ENCODE measurements around the gene ITPK1.

ITPK1 gene

DNA sequence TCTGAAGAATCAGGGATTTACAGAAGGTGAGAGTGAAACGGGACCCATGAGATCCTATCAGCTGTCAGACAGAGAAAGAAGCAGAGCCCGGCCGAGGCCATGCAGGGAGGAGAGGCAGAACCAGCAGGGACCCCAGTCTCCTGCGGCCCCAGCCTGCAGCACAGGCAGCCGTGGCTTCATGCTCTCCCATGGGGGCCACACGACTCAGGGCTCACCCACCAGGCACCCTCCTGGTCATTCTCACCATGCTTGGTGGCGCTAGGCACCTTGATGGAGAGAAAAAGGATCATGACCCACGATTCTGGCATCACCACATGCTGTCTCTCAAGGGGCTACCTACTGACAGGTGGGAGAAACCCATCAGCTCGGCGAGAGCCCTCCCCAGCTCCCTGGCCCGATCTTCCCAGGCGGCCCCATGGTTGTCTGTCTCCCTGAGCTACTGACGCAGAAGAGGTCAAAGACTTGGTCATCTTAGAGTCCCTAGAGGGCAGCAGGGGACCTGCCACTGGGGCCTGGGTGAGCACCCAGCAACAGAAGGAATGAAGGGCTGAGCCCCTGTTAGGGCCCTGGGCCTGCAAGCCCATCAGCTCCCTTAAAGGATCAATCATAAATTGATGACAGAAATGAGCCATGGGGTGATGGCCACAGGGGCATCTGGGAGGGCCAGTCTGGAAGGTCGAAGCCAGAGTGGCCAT is 58.0 kb downstream of the ITPK1 start:
- no peak for DNase-seq

DNA sequence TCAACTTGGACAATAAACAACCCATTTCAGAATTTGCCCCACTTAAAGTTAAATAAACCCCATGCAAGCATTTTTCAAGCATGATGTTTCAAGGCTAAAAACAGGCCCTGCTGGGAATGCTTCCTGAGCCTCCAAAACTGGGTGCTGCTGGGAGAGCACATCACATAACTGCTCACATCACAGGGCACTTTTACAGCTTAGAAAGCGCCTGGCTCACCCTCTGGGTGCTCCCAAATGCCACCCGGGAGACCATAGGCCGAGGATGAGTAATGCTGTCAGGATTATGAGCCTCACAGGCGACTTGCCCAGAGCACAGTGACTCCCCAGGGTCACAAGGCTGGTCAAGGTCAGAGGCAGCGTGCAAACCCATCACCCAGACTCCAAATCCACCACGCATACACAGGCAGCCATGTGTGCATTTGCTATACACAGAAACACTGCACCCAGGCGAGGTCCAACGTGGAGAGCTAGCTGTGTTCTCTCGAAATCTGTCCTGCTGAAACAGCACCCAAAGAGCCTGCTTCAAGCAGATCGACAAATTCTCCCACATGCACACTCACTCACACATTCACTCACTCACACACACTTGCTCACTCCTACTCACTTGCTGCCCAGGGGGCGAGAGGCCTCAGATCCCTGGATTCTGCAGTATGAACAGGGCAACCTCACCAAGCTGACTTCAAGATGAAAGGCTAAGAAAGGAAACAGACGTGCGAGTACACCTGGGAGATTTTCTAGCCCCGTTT is 58.7 kb downstream of the ITPK1 start:
- DNase-seq = no peak

DNA sequence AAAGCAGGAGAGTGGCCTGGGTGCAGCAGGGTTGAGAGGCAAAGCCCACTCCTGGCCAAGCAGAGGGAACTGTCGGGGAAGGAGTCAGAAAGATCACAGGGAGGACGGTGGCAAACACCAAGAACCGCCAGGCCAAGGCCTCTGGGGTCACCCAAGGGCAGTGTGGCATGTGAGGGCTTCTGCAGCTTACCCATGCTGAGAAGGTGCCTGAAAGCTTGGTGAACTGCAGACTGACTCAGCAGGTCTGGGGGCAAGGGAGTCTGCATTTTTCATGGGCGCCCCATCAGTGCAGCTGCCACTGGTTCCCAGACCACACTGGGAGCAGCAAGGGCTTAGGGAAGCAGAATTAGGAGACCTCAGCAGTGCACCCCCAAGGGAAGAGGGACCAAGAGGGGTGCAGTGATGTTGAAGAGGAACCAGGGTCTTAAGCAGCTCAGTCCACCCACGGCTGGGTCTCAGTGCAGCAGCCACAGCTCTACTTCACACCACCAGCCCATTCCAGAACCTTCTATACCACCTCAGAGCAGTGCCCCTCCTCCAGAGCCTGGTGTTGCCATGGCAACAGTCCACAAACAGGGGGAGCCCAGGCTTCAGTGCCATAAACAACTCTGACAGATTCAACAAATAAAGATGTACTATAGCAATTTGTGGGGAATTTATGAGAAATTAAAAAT is 59.4 kb downstream of the ITPK1 start:
- no peak for DNase-seq

DNA sequence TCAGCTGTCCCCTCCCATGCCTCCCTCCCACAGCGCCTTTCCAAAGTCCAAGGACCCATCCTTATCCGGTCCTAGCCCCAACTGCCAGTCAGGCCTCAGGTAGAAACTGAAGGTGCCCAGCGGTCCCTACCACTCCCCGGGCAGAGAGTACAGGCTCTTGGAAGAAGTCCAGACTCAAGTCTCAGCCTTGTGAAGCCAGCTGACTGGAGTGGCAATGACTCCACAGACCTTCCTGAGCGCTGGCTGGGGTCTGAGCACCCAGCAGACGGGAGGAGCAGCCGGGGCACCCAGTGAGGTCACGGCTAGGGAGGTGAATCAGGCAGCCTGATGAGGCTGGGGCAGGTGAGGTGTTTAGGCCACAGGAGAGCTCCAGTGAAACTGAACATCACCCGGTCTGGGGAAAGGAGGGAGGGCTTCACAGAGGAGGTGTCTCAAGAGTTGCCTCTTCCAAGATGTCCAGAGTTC is 60.0 kb downstream of the ITPK1 start:
- no peak for DNase-seq

DNA sequence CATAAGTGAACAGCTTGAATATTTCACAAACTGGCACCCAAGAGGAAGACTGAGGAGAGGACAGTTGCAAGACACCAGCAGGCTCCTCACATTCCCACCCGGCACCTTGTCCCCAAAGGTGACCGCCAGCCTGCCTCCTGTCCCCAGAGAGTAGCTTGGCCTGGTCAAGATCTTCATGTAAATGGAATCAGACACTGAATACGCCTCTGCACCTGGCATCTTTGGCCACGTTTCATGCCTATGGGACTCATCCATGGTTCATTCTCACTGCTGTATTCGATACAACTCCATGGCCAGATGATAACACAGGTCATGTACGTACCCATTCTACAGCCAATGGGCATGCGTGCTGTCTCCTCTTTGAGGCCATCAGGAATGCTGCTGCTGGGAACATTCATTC is 60.8 kb downstream of the ITPK1 start:
- no peak for DNase-seq

DNA sequence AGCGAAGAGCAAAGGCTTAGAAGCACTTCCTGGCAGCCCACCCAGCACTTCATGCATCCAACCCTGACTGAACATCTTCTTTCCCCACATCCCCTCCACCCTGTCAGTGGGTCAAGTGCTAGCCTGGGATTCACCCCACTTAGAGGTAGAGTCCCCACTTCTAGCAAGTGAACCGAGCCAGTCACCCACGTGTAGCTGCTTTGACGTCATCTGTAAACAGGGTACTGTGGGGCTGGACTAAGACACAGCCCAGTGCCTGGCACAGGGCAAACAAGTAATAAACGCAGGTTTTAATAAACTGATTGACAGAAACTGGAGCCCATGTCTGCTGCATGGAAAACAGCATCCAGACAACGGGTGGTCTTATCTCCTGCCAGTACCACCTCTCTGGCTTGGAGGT is 61.7 kb downstream of the ITPK1 start:
- DNase-seq = no peak

DNA sequence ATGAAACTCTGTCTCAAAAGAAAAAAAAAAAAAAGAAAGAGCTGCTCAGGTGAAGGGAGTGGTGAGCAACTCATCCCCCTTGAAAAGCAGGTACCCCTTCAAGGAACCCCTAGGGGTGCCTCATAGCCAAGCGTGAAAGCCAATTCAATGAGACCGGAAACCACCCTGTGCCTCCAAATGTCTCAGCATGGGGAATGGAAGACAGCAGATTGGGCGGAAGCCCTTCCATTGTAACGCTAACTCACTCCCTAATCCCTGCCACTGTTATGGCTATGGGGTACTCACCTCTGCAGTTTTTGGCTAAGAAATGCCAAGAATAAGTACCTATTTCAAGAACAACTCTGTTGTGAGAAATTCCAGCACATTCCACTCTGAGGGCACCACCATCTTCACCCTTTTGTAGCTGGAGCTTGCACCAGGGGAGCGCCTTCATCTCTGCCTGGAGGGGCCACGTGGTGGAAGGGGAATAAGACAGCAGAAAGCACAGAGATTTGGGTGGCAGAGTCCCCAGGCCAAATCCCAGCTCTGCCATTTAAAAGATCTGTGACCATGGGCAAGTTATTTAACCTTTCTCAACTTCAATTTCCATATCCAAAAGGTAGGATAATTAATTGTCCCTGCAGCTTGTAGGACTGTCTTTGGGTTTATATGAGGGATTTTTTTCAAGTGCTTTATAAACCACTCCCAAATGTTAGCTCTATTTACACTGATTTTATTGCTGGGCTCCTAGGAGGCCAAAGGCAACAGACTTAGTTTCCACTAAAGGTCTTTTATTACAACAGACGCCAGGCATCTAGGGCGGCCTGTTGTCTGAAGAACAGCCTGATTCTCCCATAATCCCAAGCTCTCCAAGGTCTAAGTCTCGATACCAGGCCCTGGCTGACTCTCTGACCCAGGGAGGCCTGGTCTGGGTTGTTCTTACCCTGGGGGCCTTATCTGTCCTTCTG is 63.9 kb downstream of the ITPK1 start:
- no peak for DNase-seq

DNA sequence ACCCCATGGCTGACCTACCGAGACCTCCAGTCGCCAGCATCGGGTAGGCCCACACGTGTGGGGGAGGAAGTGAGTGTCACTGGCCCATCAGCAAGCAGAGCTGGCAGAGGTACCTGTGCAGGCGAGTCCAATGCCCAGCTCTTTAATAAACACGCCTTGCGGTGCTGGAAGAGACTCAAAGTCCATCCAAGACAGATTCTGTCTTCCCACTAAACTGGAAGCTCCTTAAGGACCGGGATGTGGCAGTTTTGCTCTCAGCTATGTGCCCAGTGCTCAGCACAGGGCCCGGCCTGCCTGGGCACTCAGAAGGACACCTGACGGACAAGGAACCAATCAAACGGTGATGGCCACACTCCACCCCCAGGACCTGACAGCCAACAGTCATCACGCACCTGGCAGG is 65.0 kb downstream of the ITPK1 start:
- no peak for DNase-seq

DNA sequence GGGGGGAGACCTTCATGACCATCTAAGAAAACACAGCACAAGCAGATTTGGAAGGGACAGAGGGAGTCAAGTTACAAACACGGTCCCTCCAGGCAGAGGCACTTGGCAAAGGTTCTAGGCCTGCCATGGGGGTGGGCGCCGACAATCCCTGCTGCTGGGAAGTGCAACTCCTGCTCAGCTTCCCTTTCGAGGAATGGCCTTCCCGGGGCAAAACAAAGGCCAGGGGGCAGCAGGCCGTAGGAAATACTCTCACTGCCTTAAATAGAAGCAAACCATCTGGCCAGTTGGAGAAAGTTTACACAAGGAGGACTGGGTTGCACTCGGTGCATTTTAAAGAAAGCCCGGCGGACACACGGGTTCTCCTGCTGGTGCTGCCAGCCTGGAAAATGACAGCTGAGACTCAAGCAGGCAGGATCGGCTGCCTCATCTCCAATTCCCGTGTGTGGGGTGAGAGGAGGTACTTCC is 65.8 kb downstream of the ITPK1 start:
- DNase-seq = no peak

DNA sequence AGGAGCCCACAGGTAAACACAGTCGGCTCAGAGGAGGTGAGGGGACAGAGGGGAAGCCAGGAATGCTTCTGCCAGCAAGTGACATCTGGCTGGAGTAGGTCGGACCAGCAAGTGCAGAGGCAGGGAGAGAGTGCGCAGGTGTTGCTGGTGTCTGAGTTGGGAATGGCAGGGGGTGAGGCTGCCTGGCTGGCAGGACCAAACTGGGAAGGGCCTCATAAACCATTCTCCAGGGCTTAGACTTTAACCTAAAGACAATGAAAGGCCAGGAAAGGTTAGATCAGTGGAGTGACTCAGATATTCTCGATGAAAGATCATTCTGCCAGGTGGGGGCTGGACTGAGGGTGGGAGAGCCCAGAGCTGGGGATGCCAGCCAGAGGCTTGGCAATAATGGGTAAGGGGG is 66.4 kb downstream of the ITPK1 start:
- no peak for DNase-seq

DNA sequence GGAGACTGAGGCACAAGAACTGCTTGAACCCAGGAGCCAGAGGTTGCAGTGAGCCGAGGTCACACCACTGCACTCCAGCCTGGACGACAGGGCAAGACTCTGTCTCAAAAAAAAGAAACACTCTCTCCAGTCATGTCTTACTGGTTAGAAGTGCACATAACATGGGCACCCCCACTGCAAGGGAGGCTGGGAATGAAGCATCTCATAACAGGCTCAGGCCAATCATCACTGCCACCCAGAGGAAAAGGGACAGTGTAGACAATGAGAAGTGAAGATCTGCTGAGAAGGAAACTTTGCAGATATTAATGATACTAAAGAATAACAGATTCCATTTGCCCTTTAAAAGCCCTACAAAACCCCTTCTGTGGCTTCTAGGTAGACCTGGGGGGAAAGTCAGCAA is 66.9 kb downstream of the ITPK1 start:
- no peak for DNase-seq

DNA sequence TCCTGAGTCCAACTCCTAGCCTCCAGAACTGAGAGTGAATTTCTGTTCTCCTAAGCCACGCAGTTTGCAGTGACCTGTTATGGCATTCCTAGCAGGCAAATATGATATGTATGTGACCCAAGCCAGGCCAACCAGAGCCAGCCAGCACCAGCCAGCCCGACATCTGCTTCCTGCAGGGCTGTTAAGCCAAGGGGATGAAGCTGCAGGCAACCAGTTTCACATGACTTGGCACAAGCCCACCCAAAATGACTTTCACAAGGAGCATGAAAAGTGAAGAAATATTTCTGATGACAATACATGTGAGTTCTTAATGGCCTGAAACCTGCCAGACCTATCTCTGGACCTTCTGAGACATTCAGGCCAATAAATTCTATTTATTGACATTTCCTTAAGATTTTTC is 68.1 kb downstream of the ITPK1 start:
- no peak for DNase-seq

DNA sequence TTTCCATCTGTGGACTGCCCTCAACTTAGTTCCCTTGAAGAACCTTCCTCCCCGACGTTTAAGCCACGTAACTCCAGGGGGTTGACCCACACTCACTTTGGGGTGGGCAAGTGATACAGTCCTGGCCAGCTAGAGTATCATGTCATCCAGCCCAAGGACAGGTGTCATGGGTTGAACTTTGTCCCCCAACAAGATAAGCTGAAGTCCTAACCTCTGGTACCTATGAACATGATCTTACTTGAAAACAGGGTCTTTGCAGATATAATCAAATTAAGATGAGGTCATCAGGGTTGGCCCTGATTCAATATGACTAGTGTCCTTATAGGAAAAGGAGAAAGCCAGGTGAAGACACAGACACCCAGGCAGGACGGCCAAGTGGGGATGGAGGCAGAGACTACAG is 68.6 kb downstream of the ITPK1 start:
- no peak for DNase-seq

DNA sequence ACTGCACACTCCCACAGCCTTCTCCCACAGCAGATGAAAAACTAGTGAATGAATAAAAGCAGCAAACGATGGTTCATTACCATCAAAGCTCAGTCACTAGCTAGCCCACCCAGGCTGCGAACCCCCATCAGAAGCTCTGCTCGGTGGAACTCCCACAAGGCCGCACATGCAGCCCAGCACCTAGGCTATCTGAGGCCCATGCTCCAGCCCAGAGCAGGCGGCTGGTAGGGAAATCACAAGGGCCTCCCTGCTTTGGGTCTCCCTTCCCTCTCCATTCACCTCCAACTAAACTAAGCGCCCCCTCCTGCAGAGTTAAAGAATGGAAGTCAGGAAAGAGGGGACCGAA is 69.0 kb downstream of the ITPK1 start:
- DNase-seq = no peak

DNA sequence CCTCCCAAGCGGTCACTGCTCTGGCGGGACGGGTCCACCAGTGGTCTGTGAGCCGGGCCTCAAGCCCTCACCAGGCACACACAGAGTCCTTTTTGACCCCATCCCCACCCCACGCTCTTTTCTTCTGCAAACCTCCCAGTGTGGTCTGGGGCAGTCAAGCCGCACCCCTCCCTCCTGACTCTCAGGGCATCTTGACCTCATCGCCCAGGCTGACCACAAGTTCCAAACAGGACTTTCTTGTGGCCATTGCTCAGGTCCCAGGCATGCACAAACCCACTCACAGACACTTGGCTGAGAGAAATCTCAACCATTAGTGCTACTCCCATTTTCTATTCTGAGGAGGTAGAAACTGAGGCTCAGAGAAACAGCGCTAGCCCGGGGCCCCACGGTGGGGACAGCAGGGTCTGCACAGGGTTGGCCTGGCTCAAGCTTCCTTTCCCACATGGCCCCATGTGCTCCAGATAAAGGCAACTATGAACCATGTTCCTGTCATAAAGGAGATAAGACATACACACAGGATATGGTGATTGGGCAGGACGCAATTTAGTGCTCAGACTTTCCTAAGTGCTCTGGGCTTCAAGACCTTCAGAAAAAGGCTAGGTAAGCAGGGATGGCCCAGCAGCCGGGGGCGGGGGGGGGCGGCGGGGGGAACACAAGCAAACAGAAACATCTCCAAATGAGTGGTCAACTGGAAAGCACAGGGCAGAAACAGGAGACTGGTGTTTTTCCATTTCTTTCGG is 69.6 kb downstream of the ITPK1 start:
- DNase-seq = no peak

DNA sequence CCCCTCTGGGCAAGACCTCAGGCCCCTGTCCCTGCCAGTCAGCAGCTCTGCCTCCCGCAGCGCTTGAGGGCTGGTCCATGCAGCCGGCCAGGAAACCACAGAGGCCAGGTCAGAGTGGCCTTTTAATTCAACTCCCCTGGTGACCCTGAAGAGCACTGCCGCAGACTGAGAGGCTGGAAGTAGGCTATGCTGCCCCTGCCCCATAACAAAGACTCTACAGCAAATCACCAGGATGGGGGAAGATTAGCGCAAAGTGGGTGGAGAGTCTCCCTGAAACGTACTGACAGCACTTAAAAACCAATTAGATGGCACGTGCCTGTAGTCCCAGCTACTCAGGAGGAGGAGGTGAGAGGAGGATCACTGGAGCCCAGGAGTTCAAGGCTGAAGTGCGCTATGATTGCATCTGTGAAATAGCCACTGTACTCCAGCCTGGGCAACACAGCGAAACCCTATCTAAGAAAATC is 70.5 kb downstream of the ITPK1 start:
- no peak for DNase-seq

DNA sequence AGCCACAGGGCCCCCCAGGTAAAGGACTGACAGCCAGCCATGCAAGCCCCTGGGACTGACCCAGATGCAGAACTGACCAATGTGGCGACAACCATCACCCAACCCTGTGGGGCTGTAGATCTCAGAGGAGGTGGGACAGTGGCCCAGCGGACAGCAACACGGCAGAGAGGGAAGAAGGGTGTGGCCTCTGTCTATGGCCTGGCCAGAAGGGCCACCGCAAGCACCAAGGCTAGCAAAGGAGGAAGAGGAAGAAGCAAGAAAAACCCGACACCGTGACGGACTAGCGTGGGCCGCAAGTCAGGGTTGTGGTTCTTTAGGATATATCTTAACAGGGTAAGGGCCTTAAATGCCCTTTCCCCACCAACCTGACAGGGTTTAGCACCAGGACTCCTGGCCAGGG is 71.2 kb downstream of the ITPK1 start:
- no peak for DNase-seq

DNA sequence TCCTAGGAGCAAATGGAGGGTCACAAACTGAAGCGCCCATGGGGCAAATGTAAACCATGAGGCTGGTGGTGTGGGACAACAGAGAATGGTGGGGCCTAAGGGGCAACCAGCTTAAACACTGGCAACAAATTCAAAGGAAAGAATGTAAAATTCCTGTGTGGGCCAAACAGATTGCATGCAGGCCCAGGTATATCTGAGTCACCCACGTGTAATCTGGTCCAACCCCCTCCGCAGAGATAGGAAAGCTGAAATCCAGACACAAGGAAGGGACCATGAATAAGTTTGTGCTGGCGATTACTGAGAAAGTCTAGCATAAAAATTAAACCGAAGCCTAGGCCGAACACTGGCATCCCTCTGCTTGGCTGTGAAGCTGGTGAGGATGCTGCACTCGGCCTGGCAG is 71.6 kb downstream of the ITPK1 start:
- DNase-seq = no peak

DNA sequence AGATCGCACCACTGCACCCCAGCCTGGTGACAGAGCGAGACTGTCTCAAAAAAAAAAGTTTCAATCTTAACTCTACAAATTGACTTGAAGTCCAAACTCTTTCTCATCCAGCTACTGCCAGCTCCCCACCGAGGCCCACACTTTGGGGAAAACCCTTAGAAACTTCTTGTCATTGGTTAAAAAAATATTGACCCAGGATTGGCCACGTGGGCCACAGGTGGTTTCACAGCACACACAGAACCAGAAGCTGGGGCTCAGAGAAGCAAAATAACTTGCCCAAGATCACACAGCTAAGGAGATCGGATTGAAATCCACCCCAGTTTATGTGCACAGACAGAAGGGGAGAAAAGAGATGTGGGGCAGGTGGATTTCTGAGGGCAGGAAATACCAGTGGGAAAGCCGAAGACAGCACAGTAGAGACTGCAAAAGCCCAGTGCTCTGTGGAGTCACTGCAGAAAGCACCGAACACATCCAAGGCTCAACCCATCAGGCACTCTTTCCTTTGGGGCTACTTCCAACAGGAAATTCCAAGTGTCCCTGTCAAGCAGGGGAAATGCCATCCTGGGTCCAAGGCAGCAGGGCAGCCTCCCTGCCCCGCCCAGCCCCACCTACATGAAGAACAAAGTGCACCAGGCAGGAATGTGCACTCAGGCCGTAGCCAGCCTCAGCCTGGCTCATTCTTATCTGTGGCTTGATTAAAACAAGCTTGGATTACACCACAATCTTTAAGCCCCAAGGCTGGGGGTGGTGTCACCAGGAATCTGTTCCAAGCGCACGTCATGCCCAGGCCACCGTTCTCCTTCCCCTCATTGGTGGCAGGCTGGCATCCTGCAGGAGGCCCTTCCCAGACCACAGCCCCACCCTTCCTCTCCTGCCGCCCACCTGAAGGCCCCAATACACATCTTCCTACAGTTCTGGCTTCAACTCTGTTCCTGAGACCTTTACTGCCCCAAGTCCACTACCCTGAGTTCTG is 72.5 kb downstream of the ITPK1 start:
- no peak for DNase-seq

DNA sequence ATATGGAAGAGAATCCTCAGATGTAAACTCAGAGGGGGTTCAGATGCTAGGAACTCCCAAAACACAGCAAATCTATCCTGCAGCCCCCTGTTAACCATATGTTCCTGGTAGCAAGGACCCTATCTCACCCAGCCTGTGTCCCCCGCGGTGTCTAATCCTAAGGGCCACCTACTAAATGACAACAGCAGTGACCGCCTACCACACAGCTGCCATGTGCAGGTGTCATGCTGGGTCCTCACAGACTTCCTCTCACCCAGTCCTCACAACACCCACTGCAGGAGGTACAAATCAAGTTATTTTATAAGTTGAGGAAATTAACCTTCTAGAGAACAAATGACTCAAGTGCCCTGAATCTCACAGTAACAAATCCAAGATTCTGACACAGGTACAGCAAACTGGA is 73.9 kb downstream of the ITPK1 start:
- DNase-seq = no peak

DNA sequence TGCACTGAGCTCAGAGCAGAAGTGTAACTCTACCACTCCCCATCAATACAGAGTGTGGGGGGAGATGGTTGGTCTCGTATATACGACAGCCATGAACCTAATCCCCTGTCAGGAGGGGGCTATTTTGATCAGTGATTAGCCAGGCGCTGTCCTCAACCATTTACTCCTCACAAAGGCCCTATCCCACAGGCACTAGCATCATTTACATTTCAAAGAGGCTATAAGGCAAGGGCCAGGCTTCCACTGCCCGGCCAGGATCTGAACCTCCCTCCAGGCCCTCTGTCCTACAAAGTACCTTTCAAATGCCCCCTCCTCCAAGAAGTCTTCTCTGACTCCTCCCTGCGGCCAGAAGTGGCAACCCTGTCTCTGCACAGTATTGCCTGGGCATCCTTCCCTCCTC is 74.7 kb downstream of the ITPK1 start:
- no peak for DNase-seq

Data from effector CD4-positive, alpha-beta T cell (primary cell).